ENCODE measurements around the gene SEMA4D. TPM values are rescaled to one million over a fixed set of nuclear protein-coding genes. Genes with fewer than 3 reads are reported as not detected.

SEMA4D gene
- total RNA-seq, 2 experiments from 2014 or later, result 334 to 336 TPM

DNA sequence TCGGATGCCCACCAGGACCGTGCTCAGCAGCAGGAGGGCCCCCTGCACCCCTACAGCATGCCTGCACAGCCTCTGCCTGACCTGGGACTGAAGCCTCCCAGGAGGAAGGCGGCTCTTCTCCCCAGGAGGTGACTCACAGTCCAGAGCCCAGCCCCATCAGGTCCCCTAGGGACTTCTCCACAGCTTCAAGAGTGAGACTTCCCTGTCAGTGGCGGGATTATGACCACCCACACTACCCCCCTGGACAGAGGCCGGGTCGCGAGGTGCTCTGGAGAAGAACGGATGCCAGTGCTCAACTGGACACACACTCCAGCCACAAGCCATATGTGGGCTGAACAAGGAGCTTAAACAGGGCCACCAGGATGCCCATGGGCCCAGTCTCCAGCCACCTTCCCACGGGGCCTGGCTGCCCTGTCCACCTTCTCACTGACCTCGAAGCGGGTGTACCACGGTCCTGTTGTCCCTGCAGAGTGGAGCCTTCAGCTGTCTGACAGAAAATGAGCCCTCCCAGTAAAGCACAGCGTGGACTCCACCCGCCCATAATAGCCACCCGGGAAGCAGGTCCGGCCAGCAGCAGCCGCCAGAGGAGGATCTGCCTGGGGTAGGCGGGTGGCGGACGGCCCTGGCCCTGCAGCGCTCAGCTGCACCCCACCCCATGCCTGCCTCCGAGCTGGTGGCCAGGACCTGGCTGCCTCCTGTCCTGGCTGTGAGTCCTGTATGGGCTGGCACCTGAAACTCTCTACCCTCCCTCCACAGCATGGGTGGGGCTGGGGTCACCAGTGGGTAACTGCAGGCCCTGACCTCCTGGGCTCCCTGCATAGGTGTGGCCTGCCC is 54.7 kb downstream of the SEMA4D start:
- peaks cover 91% of the 10 kb centered on the region for H3K4me1 Mint-ChIP-seq
- no peak overlapping the region for H3K4me3 Mint-ChIP-seq
- CTCF ChIA-PET, result interaction anchor here (2.2 kb wide), 1 partner anchor 106 kb away, joined by 8 read pairs; no protein-coding TSS in a partner anchor
- H3K36me3 Mint-ChIP-seq (ENCODE audit: low read depth), result peaks cover 56% of the 10 kb centered on the region
- H3K27ac Mint-ChIP-seq, result peak overlapping the region; percentile 86
- H3K9me3 Mint-ChIP-seq, result no peaks in the 10 kb centered on the region
- no peak for DNase-seq
- POLR2A ChIA-PET, result no interaction called here
- H3K27me3 Mint-ChIP-seq, result no peaks in the 10 kb centered on the region

DNA sequence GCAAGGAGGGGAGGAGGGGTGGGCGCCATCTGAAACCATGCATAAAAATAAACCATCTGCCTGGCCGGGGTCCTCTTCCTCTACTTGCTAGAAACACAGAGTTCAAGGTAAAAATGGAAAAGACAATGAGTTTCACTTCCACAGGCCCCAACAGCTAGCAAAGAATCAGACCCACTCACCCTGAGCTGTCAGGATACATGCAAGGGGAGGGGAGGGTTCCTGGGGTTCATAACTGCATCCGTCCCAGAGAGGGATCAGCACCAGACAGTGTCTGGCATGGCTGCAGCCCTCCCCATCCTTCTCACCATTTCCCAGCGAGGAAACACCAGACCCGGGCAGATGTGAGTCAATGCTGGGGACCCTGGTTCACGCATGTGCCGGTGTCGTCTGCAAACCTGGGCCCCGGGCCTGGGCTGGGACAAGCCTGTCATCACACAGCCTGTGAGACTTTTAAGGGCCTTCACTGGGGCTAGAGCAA is 55.4 kb downstream of the SEMA4D start:
- POLR2A ChIA-PET, result no interaction called here
- peak overlapping the region; percentile 86 for H3K27ac Mint-ChIP-seq
- DNase-seq, result no peak
- peaks cover 60% of the 10 kb centered on the region for H3K36me3 Mint-ChIP-seq (ENCODE audit: low read depth)
- peaks cover 93% of the 10 kb centered on the region for H3K4me1 Mint-ChIP-seq
- H3K4me3 Mint-ChIP-seq, result no peak overlapping the region
- no peaks in the 10 kb centered on the region for H3K9me3 Mint-ChIP-seq
- CTCF ChIA-PET, result interaction anchor here (0.8 to 3.5 kb wide), 2 partner anchors 12 to 107 kb away, joined by 3 to 23 read pairs; no protein-coding TSS in a partner anchor
- H3K27me3 Mint-ChIP-seq, result no peaks in the 10 kb centered on the region

DNA sequence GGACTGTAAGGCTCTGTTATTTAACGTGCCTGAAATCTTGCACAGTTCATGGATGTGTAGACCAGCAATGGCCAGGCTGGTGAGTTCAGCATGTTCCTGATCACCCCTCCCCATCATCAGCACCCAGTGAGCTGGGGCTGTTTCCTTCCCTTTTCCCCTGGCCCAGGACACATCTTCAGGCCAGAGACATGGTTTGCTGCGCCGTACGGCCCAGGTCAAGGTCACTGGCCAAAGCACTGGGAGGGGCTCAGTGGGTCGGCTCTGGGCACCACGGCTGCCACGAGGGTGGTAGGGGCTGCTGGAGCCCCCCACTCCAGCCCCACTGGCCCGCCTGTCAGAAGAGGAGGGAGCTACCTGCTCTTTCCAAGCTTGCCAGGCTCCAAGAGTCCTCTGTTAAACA is 55.9 kb downstream of the SEMA4D start:
- Mint-ChIP-seq H3K36me3 (ENCODE audit: low read depth) (peaks cover 58% of the 10 kb centered on the region), H3K4me3 (no peak overlapping the region), H3K27ac (peak overlapping the region; percentile 86), H3K9me3 (no peaks in the 10 kb centered on the region), H3K27me3 (no peaks in the 10 kb centered on the region), H3K4me1 (peaks cover 93% of the 10 kb centered on the region)
- no peak for DNase-seq
- ChIA-PET CTCF (interaction anchor here (0.8 to 3.5 kb wide), 3 partner anchors 12 to 107 kb away, joined by 3 to 23 read pairs (median 4); no protein-coding TSS in a partner anchor), POLR2A (no interaction called here)

DNA sequence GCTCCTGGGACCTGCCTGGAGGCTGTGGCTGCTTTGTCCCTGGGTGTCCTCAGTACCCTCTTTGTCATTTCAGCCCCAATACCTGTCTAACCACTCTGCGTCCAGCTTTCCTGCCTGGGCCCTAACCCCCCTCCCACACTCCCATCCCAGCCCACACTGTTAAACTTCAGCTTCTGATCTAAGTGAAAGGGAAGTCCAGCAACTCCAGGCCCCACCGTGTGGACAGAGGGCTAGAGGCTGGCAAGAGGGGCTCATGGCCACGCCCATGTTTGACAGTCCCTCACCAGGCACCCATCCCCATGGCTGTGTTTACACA is 56.3 kb downstream of the SEMA4D start:
- Mint-ChIP-seq H3K36me3 (ENCODE audit: low read depth) (peaks cover 58% of the 10 kb centered on the region), H3K27ac (peak overlapping the region; percentile 86), H3K4me1 (peaks cover 93% of the 10 kb centered on the region), H3K27me3 (no peaks in the 10 kb centered on the region), H3K9me3 (no peaks in the 10 kb centered on the region), H3K4me3 (no peak overlapping the region)
- no peak for DNase-seq
- ChIA-PET POLR2A (no interaction called here), CTCF (interaction anchor here (1.2 to 3.5 kb wide), 4 partner anchors 11 to 123 kb away, joined by 4 to 23 read pairs (median 6); partner anchors contain the start of gene SECISBP2)

DNA sequence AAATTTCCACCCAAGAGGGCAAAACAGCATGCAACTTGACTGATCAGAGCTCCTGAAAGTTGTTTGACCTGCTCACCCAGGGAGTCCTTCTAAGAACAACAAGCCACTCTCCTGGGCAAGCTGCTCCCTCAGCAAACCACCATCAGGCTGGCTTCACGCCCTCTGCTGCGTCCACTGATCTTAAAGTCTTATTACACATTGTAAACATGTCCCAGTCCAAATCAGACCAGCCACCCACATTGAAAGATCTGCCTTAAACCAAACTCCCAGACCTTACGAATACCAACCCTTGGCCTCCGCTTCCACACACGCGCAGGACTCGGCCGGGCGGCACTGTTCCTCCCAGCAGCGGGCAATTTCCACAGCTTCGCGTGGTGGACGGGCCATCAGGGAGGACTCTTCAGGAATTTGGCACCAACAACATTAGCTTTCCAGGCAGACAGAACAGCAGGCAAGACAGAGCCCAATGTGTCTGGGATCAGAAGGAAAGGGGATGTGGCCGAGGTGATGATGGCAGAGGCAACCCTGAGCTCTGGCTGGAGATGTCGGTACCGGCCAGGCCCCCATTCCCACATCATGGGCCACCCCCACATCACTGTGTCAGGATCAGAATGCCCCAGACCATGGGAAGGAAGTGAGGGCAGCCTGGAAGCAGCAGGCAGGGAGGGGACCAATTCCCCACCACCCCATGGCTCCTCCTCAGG is 56.8 kb downstream of the SEMA4D start:
- H3K27ac Mint-ChIP-seq, result peak overlapping the region; percentile 86
- H3K9me3 Mint-ChIP-seq, result no peaks in the 10 kb centered on the region
- ChIA-PET POLR2A (no interaction called here), CTCF (interaction anchor here (1.0 to 3.5 kb wide), 8 partner anchors 11 to 123 kb away, joined by 3 to 23 read pairs (median 4); partner anchors contain the start of gene SECISBP2)
- peaks cover 60% of the 10 kb centered on the region for H3K36me3 Mint-ChIP-seq (ENCODE audit: low read depth)
- peaks cover 93% of the 10 kb centered on the region for H3K4me1 Mint-ChIP-seq
- no peaks in the 10 kb centered on the region for H3K27me3 Mint-ChIP-seq
- H3K4me3 Mint-ChIP-seq, result no peak overlapping the region
- no peak for DNase-seq

DNA sequence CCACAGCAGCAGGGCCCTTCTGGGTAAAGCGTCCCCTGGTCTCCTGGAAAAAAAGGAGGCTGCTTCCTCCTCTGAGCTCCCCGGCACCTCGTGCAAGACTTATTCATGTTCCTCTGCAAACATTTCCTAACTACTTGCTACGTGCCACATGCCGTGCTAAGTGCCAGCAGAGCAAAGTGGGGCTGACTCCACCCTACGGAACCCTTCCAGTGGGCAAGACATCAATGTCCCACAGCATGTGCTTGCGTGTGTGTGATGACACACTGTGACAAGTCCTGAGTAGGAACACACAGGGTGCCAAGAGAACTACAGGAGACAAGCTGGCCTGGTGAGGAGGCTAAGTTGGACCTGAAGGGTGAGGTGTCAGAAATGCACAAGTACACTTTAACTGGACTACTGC is 57.4 kb downstream of the SEMA4D start:
- ChIA-PET POLR2A (no interaction called here), CTCF (interaction anchor here (1.0 to 3.5 kb wide), 7 partner anchors 10 to 122 kb away, joined by 3 to 23 read pairs (median 4); partner anchors contain the start of gene SECISBP2)
- peaks cover 60% of the 10 kb centered on the region for H3K36me3 Mint-ChIP-seq (ENCODE audit: low read depth)
- H3K27ac Mint-ChIP-seq, result peak overlapping the region; percentile 86
- no peaks in the 10 kb centered on the region for H3K27me3 Mint-ChIP-seq
- peaks cover 93% of the 10 kb centered on the region for H3K4me1 Mint-ChIP-seq
- peak overlapping the region; percentile 8 for H3K4me3 Mint-ChIP-seq
- no peak for DNase-seq
- H3K9me3 Mint-ChIP-seq, result no peaks in the 10 kb centered on the region

DNA sequence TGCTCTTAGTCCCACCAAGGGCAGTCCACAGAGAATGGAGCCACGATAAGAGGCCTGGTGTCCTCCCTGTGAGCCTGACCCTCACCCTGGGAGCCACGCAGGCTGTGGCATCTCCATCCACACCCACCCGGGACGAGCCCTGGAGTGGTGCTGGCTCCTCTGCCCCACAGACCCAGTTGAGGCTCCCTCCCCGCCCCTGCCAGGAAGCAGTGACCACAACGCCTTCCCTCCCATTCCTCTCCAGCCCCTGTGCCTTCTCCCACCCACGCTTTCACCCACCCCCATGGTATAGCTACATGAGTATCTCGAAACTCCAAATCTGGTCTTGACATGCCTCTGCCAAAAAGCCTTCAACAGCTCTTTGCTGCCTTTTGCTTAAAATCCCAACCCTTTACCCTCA is 57.9 kb downstream of the SEMA4D start:
- POLR2A ChIA-PET, result no interaction called here
- Mint-ChIP-seq H3K9me3 (no peaks in the 10 kb centered on the region), H3K4me1 (peaks cover 93% of the 10 kb centered on the region), H3K4me3 (peak overlapping the region; percentile 8), H3K36me3 (ENCODE audit: low read depth) (peaks cover 60% of the 10 kb centered on the region), H3K27me3 (no peaks in the 10 kb centered on the region), H3K27ac (peak overlapping the region; percentile 86)
- DNase-seq, result no peak
- CTCF ChIA-PET, result interaction anchor here (1.0 to 3.5 kb wide), 5 partner anchors 10 to 109 kb away, joined by 3 to 23 read pairs (median 8); no protein-coding TSS in a partner anchor

DNA sequence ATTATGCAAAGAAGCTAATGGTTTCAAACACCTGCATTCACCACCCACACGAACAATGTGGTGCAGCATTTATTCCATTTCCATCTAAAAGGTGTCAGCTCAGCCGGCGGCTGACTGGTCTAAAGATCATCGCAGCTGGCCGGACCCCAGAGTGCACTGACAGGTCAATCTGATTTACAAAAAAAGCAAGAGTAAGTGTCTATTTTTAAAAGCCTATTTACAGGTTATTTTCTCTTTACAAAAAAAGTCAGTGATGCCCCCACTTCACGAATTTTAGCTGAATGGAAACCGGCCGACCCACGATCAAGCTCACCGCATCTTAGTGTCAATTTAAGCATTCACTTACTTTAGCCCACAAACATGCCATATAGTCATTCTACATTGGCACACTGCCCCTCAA is 58.3 kb downstream of the SEMA4D start:
- H3K27me3 Mint-ChIP-seq, result no peaks in the 10 kb centered on the region
- no peaks in the 10 kb centered on the region for H3K9me3 Mint-ChIP-seq
- H3K4me1 Mint-ChIP-seq, result peaks cover 93% of the 10 kb centered on the region
- peak overlapping the region; percentile 86 for H3K27ac Mint-ChIP-seq
- POLR2A ChIA-PET, result no interaction called here
- H3K4me3 Mint-ChIP-seq, result no peak overlapping the region
- no peak for DNase-seq
- H3K36me3 Mint-ChIP-seq (ENCODE audit: low read depth), result peaks cover 56% of the 10 kb centered on the region
- CTCF ChIA-PET, result interaction anchor here (1.2 to 3.5 kb wide), 3 partner anchors 9 to 109 kb away, joined by 3 to 23 read pairs (median 13); no protein-coding TSS in a partner anchor

DNA sequence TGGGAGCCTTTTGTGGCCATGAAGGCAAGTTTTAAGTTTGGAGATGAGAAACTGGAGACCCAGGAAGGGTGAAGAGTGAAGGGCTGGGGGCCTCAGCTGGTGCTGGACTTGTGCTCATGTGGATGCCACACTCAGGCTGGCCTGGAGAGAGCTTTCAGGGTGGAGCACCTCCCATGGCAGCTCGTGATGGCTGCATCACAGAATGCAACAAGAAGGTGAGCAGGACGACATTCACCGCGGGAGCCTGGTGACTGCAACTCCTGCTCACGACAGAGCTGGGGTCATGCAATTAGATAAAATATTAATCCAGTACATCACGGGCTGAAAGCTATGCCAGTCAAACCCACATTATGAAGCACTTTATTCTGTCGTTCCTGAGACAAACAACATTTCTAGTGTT is 59.7 kb downstream of the SEMA4D start:
- no peak for DNase-seq
- Mint-ChIP-seq H3K4me1 (peaks cover 87% of the 10 kb centered on the region), H3K27me3 (no peaks in the 10 kb centered on the region), H3K9me3 (no peaks in the 10 kb centered on the region), H3K27ac (peak overlapping the region; percentile 89), H3K36me3 (ENCODE audit: low read depth) (peaks cover 56% of the 10 kb centered on the region), H3K4me3 (no peak overlapping the region)
- POLR2A ChIA-PET, result no interaction called here
- CTCF ChIA-PET, result interaction anchor here (0.7 to 3.3 kb wide), 4 partner anchors 9 to 111 kb away, joined by 3 to 13 read pairs (median 6); no protein-coding TSS in a partner anchor

DNA sequence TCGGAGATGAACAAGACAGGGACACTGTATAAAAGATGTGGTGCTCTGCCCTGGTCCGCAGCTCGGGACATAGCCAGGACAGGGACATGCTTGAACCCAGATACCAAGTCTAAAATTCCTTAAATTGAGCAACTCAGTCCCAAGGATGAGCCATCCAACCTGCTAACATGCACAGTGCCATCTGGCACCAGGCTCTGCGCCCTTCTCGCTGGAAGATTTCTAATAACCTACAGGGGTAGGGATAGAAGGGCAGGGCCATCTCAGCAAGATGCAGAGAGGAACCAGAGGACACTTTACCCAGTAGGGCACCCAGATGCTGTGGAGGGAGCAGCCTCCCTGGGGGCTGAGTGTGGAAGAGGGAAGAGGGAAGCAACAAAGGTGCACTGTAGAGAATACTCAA is 60.1 kb downstream of the SEMA4D start:
- no peaks in the 10 kb centered on the region for H3K9me3 Mint-ChIP-seq
- peak overlapping the region; percentile 89 for H3K27ac Mint-ChIP-seq
- peaks cover 87% of the 10 kb centered on the region for H3K4me1 Mint-ChIP-seq
- H3K36me3 Mint-ChIP-seq (ENCODE audit: low read depth), result peaks cover 55% of the 10 kb centered on the region
- no peak overlapping the region for H3K4me3 Mint-ChIP-seq
- POLR2A ChIA-PET, result no interaction called here
- H3K27me3 Mint-ChIP-seq, result no peaks in the 10 kb centered on the region
- CTCF ChIA-PET, result interaction anchor here (0.7 to 2.1 kb wide), 3 partner anchors 9 to 31 kb away, joined by 3 to 8 read pairs (median 3); no protein-coding TSS in a partner anchor
- DNase-seq, result no peak

DNA sequence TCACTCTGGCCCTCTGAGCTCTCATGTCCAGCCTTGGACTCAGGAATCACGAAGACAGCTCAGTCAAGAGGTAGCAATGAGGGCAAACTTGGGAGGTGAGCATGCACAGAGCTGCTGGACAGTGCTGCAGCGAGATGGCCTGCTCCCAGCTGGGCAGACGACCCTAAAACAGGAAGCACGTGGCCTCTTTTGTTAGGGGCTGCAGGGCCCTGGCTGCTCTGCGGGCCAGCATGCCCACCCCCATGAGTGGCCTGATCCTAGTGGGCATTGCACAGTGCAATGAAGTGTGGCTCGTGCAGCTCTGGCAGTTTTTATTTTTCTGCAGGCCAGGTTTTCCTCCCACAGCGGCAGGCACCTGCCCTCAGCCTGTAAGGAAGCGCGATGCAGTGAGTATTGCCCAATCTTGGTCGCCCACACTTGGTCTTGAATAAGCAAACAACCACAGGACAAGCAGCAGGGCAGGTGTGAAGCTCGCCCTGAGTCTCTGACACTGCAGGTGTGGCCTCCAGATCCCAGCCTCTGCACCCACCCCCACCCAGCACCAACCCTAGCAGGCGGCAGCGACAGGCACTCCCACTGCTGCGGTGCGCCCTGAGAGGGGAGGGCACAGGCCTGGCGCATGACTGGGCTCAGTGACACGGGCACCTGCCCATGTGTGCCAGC is 60.8 kb downstream of the SEMA4D start:
- ChIA-PET CTCF (interaction anchor here (0.8 to 2.1 kb wide), 3 partner anchors 8 to 94 kb away, joined by 3 to 8 read pairs (median 5); no protein-coding TSS in a partner anchor), POLR2A (no interaction called here)
- Mint-ChIP-seq H3K27me3 (no peaks in the 10 kb centered on the region), H3K36me3 (ENCODE audit: low read depth) (peaks cover 53% of the 10 kb centered on the region), H3K4me3 (no peak overlapping the region), H3K9me3 (no peaks in the 10 kb centered on the region), H3K27ac (peak overlapping the region; percentile 89), H3K4me1 (peaks cover 86% of the 10 kb centered on the region)
- peak; percentile 58 for DNase-seq

DNA sequence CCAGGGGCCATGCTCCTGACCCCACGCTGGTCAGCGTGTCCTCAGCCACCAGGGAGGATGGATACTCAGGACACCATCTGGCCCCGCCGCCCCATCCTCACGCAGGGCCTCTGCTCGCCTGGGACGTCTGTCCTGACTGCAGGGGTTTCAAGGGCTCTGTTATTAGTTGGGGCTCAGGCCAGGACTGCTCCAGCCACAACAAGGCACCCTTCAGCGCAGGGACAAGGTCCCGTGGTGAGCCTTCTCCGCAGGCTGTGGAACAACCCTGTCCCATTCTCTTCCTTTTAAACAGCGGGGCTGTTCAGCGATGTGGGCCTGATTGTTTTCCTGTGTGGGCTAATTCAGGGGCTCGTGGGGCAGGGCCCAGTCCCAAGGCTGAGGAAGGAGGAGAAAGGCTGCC is 61.6 kb downstream of the SEMA4D start:
- peak overlapping the region; percentile 83 for H3K27ac Mint-ChIP-seq
- peaks cover 48% of the 10 kb centered on the region for H3K36me3 Mint-ChIP-seq (ENCODE audit: low read depth)
- ChIA-PET POLR2A (no interaction called here), CTCF (interaction anchor here (0.8 to 2.1 kb wide), 3 partner anchors 9 to 95 kb away, joined by 3 to 8 read pairs (median 5); no protein-coding TSS in a partner anchor)
- no peak overlapping the region for H3K4me3 Mint-ChIP-seq
- no peaks in the 10 kb centered on the region for H3K27me3 Mint-ChIP-seq
- H3K4me1 Mint-ChIP-seq, result peaks cover 86% of the 10 kb centered on the region
- no peaks in the 10 kb centered on the region for H3K9me3 Mint-ChIP-seq
- DNase-seq, result no peak

All from activated CD4-positive, alpha-beta T cell treated with anti-CD3 and anti-CD28 coated beads, Interleukin-2, amount 10 ng/mL, durations not matched to agents 7 days and 5 days (primary cell).